Gastroesophageal sphincter (tissue), 3 donors: ENCODE results near the gene TMED8.

Source experiments
- CTCF ChIP-seq, 4 experiments: fragments of 200-600 bp in 2 of 4; fragments of 450-650 bp in 2 of 4; sonication (generic) in 1 of 4; IDR thresholded peaks; one replicate each; pipeline ENCODE4 v1.5.1; 2017 to 2019; ENCODE audit warnings: antibody characterized with exemption in 4 of 4, mild to moderate bottlenecking in 2 of 4, moderate library complexity in 2 of 4
- EP300 ChIP-seq: sonication (generic); formaldehyde crosslinking; IDR thresholded peaks from one replicate; pipeline ENCODE4 v1.6.1; 2017; ENCODE audit warnings: antibody characterized with exemption, mild to moderate bottlenecking
- POLR2A ChIP-seq, 2 donors: fragments of 450-650 bp; IDR thresholded peaks; one replicate each; pipeline ENCODE4 v1.6.1; 2017; ENCODE audit warnings: antibody characterized with exemption in 2 of 2, mild to moderate bottlenecking in 2 of 2, moderate library complexity in 1 of 2

- no peak for TF ChIP-seq CTCF (IDR thresholded peaks at IDR 0.05)
- TF ChIP-seq EP300, result no peak
- no peak for TF ChIP-seq POLR2A (IDR thresholded peaks at IDR 0.05)
Observed at GRCh38 chr14:77296155-77296554, 80.7 kb downstream of the TMED8 start.
